Suprapubic skin (tissue), 3 donors: ENCODE data around the gene THAP11.

ENCODE experiments used
- CTCF ChIP-seq, 2 donors: fragments of 200-600 bp in 1 of 2; fragments of 450-650 bp in 1 of 2; sonication (generic) in 1 of 2; IDR thresholded peaks; one replicate each; pipeline ENCODE4 v1.5.1; 2016 to 2019; ENCODE audit warnings: antibody characterized with exemption in 2 of 2, mild to moderate bottlenecking in 1 of 2, moderate library complexity in 1 of 2
- EP300 ChIP-seq: sonication (generic); formaldehyde crosslinking; IDR thresholded peaks from one replicate; pipeline ENCODE4 v1.6.1; 2017; ENCODE audit warnings: antibody characterized with exemption
- POLR2A ChIP-seq, 2 donors: fragments of 450-650 bp; IDR thresholded peaks; one replicate each; pipeline ENCODE4 v1.6.1; 2017; ENCODE audit warnings: antibody characterized with exemption in 2 of 2, mild to moderate bottlenecking in 2 of 2, moderate library complexity in 2 of 2

DNA sequence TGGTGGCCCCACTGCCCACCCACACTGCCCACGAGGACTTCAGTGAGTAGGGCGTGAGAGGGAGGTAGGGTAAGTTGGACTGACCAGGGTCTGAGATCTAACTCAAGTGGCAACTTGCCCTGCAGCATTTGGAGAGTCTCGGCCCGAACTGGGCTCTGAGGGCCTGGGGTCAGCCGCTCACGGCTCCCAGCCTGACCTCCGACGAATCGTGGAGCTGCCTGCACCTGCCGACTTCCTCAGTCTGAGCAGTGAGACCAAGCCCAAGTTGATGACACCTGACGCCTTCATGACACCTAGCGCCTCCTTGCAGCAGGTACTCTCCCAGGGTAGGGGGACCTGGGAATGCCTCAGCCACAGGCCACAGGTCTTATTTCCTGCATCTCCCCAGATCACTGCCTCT lies 37.3 kb downstream of the THAP11 start:
- TF ChIP-seq CTCF (IDR thresholded peaks at IDR 0.05) (no peak), EP300 (no peak), POLR2A (IDR thresholded peaks at IDR 0.05) (no peak)
